ENCODE measurements around the gene WDR70. TPM values are rescaled to one million over a fixed set of nuclear protein-coding genes. Genes with fewer than 3 reads are reported as not detected.

Gene WDR70
- total RNA-seq, 4 donors from 2014 or later, result 24.7 to 200 (median 29.9) TPM

DNA sequence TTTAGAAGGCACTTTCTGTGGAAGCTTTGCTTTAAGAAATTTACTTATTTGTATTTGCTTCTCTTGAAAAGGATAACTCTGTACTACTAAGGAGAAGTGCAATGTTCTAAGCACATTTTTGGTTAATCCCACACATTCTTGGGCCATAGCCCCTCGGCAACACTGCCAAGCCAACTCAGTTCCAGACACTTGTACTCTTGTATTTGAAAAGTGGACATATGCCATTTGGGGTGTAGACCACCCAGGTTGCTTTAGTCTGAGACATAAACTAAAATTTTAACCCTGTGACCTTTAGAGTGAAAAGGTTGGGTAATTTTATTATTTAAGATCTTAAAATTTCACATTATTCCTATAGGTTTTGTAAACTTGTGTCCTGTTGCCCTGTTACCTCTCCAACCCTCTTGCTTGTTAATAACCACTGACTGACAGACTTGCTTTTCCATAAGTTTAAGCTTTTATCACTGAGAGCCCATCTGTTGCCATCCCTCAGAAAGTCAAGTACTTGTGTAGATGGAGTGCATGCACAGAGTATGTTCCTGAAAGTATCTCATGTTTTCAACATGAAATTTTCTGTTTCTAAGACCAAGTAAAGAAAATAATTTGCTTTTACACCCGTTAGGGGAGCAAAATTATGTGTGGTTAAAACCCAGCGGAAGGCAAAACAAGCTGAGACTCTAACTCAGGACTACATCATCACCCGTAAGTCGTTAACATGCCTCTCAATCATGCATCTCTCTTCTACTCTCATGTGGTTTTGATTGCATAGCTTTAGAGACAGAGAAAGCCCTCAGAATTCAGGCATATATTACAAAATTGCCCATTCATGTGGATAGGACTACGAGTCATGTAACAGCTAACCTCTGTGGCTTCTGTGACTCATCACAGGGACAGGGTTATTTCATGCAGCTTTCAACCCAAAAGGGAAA is 343.4 kb downstream of the WDR70 start:
- H3K27ac ChIP-seq, result no peak overlapping the region
- intact Hi-C loops (cut with DNase I; ENCODE audit: low total_unique reads), result no loop called here

DNA sequence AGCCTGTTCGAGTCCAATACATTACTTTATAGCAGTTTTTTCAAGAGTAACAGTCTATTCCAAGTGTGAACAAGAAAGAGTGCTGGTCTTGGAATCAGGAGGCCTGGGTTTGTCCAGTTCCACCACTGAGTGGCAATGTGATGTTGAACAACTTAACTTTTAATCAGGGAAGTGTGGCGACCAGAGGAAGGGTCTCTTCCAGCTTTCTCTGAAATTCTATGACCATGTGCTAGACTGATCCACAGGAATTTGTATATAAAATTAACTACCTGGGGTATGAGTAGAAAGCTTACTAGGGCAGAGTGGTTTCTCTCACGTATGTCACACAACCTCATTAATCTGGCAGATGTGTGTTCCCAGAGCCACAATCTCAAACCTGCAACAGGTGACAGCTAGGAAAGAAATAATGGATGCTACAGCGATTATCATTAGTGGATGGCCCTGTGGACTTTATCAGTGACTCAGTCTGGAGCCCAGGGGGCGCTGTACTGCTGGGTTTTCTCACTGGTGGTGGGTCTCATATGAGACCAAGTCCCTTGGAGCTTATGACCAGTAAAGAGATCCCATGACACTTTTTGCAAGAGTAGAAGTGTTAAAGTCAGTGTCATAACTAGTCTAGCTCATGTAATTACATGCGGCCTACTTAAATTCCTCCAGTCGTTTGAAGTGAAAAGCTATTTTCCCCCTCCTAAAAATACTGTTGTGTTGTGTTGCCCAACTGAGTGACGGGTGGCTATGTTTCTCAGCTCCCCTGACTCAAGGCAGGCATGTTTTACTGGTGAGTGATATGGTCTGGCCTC is 344.2 kb downstream of the WDR70 start:
- DNase-seq, result no peak
- in situ Hi-C loops (cut with MboI; ENCODE audit: low pct_ligation_motif_present in 1 of 4, low pct_unique_long_range_greater_than_20kb in 1 of 4, low sequenced_read_pairs in 3 of 4), result no loop called here
- TF ChIP-seq, protein P1, sequence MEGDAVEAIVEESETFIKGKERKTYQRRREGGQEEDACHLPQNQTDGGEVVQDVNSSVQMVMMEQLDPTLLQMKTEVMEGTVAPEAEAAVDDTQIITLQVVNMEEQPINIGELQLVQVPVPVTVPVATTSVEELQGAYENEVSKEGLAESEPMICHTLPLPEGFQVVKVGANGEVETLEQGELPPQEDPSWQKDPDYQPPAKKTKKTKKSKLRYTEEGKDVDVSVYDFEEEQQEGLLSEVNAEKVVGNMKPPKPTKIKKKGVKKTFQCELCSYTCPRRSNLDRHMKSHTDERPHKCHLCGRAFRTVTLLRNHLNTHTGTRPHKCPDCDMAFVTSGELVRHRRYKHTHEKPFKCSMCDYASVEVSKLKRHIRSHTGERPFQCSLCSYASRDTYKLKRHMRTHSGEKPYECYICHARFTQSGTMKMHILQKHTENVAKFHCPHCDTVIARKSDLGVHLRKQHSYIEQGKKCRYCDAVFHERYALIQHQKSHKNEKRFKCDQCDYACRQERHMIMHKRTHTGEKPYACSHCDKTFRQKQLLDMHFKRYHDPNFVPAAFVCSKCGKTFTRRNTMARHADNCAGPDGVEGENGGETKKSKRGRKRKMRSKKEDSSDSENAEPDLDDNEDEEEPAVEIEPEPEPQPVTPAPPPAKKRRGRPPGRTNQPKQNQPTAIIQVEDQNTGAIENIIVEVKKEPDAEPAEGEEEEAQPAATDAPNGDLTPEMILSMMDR (IDR thresholded peaks at IDR 0.05), result peak in 2 of 5 experiments; percentile 0 to 22
- TF ChIP-seq POLR2A (IDR thresholded peaks at IDR 0.05) (no peak), EP300 (IDR thresholded peaks at IDR 0.05; ENCODE audit: low read depth) (no peak)
- Histone ChIP-seq H3K36me3 (peaks cover 0 to 14% (median 7%) of the 10 kb centered on the region in 4 donors), H3K4me3 (no peak overlapping the region), H3K9me3 (no peaks in the 10 kb centered on the region), H3K27ac (no peak overlapping the region), H3K27me3 (no peaks in the 10 kb centered on the region), H3K4me1 (peaks cover 0 to 3% (median 2%) of the 10 kb centered on the region in 4 donors)
- WGBS, 2 donors (ENCODE audit: low coverage in 1 of 2), result 85 to 94% methylated on average over 3 to 8 of the region's 8 CpGs
- intact Hi-C loops (cut with DNase I; ENCODE audit: low total_unique reads), result no loop called here

More for the DNA sequence above, 343.4 kb downstream of the WDR70 start:
- TF ChIP-seq, protein P1 (IDR thresholded peaks at IDR 0.05), result no peak
- TF ChIP-seq POLR2AphosphoS5 (IDR thresholded peaks at IDR 0.05) (no peak), EP300 (IDR thresholded peaks at IDR 0.05; ENCODE audit: low read depth) (no peak), POLR2A (IDR thresholded peaks at IDR 0.05) (no peak)
- in situ Hi-C loops (cut with MboI; ENCODE audit: low pct_ligation_motif_present in 1 of 4, low pct_unique_long_range_greater_than_20kb in 1 of 4, low sequenced_read_pairs in 3 of 4), result no loop called here
- 59 to 60% methylated on average over 6 of the region's 6 CpGs for WGBS, 2 donors (ENCODE audit: low coverage in 1 of 2)
- peaks cover 8 to 11% (median 10%) of the 10 kb centered on the region in 4 donors for H3K4me1 ChIP-seq
- H3K36me3 ChIP-seq, result peaks cover 0 to 9% (median 4%) of the 10 kb centered on the region in 4 donors
- H3K27me3 ChIP-seq, result no peaks in the 10 kb centered on the region
- no peak for DNase-seq
- H3K9me3 ChIP-seq, result no peaks in the 10 kb centered on the region
- H3K4me3 ChIP-seq, result no peak overlapping the region

DNA sequence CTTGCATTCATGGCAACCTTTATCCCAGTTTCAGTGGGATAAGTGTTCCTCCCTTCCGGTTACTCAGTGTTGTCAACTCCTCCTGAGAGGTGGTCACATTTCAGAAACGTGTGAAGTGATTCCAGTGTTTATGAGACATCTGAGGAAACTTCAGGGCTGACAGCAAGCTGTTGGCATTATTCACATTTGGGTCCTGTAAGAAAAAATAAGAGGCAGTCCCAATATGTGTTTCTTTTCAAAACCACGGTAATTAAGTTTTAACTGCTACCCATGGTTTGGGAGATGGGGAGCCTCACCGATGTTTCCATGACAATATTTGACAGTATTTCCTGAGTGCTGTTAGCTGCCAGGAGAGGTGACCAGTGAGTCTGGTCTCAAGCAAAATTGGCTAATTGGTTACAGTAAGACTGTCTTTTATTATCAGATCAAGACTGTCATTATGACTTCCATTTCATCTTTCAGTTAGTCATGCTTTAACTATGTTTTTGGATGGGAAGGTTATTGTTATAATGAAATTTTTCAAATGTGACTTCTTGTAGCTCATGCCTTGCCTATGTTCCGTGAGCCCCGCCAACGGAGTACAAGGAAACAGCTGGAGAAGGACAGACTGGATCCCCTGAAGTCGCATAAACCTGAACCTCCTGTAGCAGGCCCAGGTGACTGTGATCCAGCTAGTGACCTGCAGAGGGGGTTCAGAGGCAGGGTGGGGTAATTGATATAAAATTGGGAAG is 345.4 kb downstream of the WDR70 start:
- intact Hi-C loops (cut with DNase I; ENCODE audit: low total_unique reads), result no loop called here
- Histone ChIP-seq H3K9me3 (no peaks in the 10 kb centered on the region), H3K27me3 (no peaks in the 10 kb centered on the region), H3K27ac (no peak overlapping the region), H3K4me3 (no peak overlapping the region), H3K4me1 (no peaks in the 10 kb centered on the region), H3K36me3 (peaks cover 0 to 14% (median 7%) of the 10 kb centered on the region in 4 donors)
- WGBS, 2 donors (ENCODE audit: low coverage in 1 of 2), result 91 to 100% methylated on average over 1 to 8 of the region's 8 CpGs
- DNase-seq, result no peak
- in situ Hi-C loops (cut with MboI; ENCODE audit: low pct_ligation_motif_present in 1 of 4, low pct_unique_long_range_greater_than_20kb in 1 of 4, low sequenced_read_pairs in 3 of 4), result no loop called here
- TF ChIP-seq POLR2A (IDR thresholded peaks at IDR 0.05), result no peak
- no peak for TF ChIP-seq EP300 (IDR thresholded peaks at IDR 0.05; ENCODE audit: low read depth)
- TF ChIP-seq, protein P1 (IDR thresholded peaks at IDR 0.05), result no peak
- TF ChIP-seq POLR2AphosphoS5 (IDR thresholded peaks at IDR 0.05), result no peak

All from transverse colon (tissue), 4 donors.